Liver (tissue), 9 donors: Measurements from ENCODE around the gene RASSF7. TPM values are rescaled to one million over a fixed set of nuclear protein-coding genes. Genes with fewer than 3 reads are reported as not detected.

Experiments used
- DNase-seq: peaks from one replicate; pipeline ENCODE4 v3.0.0-alpha.2; 2017; ENCODE audit warnings: low spot score
- H3K27ac ChIP-seq, 2 donors: one replicate each; pipeline ENCODE4 v1.7.0; 2013; ENCODE audit warnings: inconsistent platforms in 2 of 2, low read length in 2 of 2, control low read depth in 1 of 2, low read depth in 1 of 2, mild to moderate bottlenecking in 1 of 2
- H3K27me3 ChIP-seq, 4 donors: one replicate each; pipeline versions ENCODE4 v1.6.1 to v1.7.0; 2013; ENCODE audit warnings: low read length in 3 of 4, inconsistent platforms in 1 of 4, mild to moderate bottlenecking in 1 of 4, moderate library complexity in 1 of 4; ENCODE audit not compliant: control insufficient read depth in 4 of 4, insufficient read depth in 4 of 4
- H3K36me3 ChIP-seq, 4 donors: one replicate each; pipeline versions ENCODE4 v1.6.1 to v1.7.0; 2013; ENCODE audit warnings: low read length in 3 of 4, mild to moderate bottlenecking in 3 of 4, low read depth in 1 of 4, moderate library complexity in 1 of 4; ENCODE audit not compliant: control insufficient read depth in 4 of 4, insufficient read depth in 3 of 4
- H3K4me1 ChIP-seq, 4 donors: one replicate each; pipeline versions ENCODE4 v1.6.1 to v1.7.0; 2013; ENCODE audit warnings: low read length in 3 of 4, mild to moderate bottlenecking in 3 of 4, moderate library complexity in 1 of 4; ENCODE audit not compliant: control insufficient read depth in 4 of 4, insufficient read depth in 4 of 4
- H3K4me3 ChIP-seq, 3 donors: one replicate each; pipeline versions ENCODE4 v1.6.1 to v1.7.0; 2013; ENCODE audit warnings: low read length in 3 of 3, control low read depth in 1 of 3, low read depth in 1 of 3, mild to moderate bottlenecking in 1 of 3
- H3K9ac ChIP-seq, 2 donors: one replicate each; pipeline ENCODE4 v1.7.0; 2013; ENCODE audit warnings: low read length in 2 of 2, mild to moderate bottlenecking in 2 of 2, moderate library complexity in 2 of 2, control low read depth in 1 of 2, low read depth in 1 of 2
- H3K9me3 ChIP-seq, 4 donors: one replicate each; pipeline versions ENCODE4 v1.6.1 to v1.7.0; 2013; ENCODE audit warnings: low read length in 3 of 4; ENCODE audit not compliant: control insufficient read depth in 4 of 4
- ATF3 ChIP-seq: IDR thresholded peaks from 2 replicates; pipeline ENCODE4 v1.6.1; 2016; ENCODE audit warnings: antibody characterized with exemption
- EGR1 ChIP-seq, 2 donors: IDR thresholded peaks; 2 replicates each; pipeline ENCODE4 v1.6.1; 2016 to 2018; ENCODE audit warnings: antibody characterized with exemption in 2 of 2, low read depth in 2 of 2
- FOXA2 ChIP-seq: IDR thresholded peaks from 2 replicates; pipeline ENCODE4 v1.6.1; 2016; ENCODE audit warnings: antibody characterized with exemption
- GABPA ChIP-seq, 2 donors: IDR thresholded peaks in 1 of 2; conservative IDR thresholded peaks in 1 of 2; 2 replicates each; pipeline ENCODE4 v1.6.1; 2016; ENCODE audit warnings: antibody characterized with exemption in 2 of 2, mild to moderate bottlenecking in 1 of 2, moderate library complexity in 1 of 2
- HNF4A ChIP-seq, 2 donors: conservative IDR thresholded peaks; 2 replicates each; pipeline ENCODE4 v1.6.1; 2016; ENCODE audit warnings: antibody characterized with exemption in 2 of 2, mild to moderate bottlenecking in 2 of 2
- HNF4G ChIP-seq: IDR thresholded peaks from 2 replicates; pipeline ENCODE4 v1.6.1; 2016; ENCODE audit warnings: antibody characterized with exemption
- JUND ChIP-seq, 2 donors: IDR thresholded peaks; 2 replicates each; pipeline ENCODE4 v1.6.1; 2016; ENCODE audit warnings: antibody characterized with exemption in 2 of 2
- MAX ChIP-seq: IDR thresholded peaks from 2 replicates; pipeline ENCODE4 v1.6.1; 2016; ENCODE audit warnings: antibody characterized with exemption
- NR2F2 ChIP-seq: IDR thresholded peaks from 2 replicates; pipeline ENCODE4 v1.6.1; 2016; ENCODE audit warnings: antibody characterized with exemption
- RAD21 ChIP-seq, 2 donors: IDR thresholded peaks; 2 replicates each; pipeline ENCODE4 v1.6.1; 2016; ENCODE audit warnings: antibody characterized with exemption in 2 of 2, mild to moderate bottlenecking in 2 of 2
- RXRA ChIP-seq, 2 donors: IDR thresholded peaks; 2 replicates each; pipeline ENCODE4 v1.6.1; 2017 to 2018; ENCODE audit warnings: antibody characterized with exemption in 2 of 2, mild to moderate bottlenecking in 1 of 2
- SP1 ChIP-seq: IDR thresholded peaks from 2 replicates; pipeline ENCODE4 v1.6.1; 2018; ENCODE audit warnings: antibody characterized with exemption, mild to moderate bottlenecking
- YY1 ChIP-seq: IDR thresholded peaks from 2 replicates; pipeline ENCODE4 v1.6.1; 2016; ENCODE audit warnings: antibody characterized with exemption, mild to moderate bottlenecking
- ZBTB33 ChIP-seq: IDR thresholded peaks from 2 replicates; pipeline ENCODE4 v1.6.1; 2016; ENCODE audit warnings: antibody characterized with exemption
- WGBS: extraction: QIAGEN DNeasy Blood & Tissue Kit; methylation state at CpG from one replicate; pipeline ENCODE4 v1.1.7; 2013; 5-methylcytosine and 5-hydroxymethylcytosine counted together
- polyA plus RNA-seq, 2 donors: library from polyadenylated mRNA; stranded (reverse) in 1 of 2; unstranded in 1 of 2; fragments of 200-250 nt in 1 of 2; fragments of >200 nt in 1 of 2; fragmentation: Nextera tagmentation in 1 of 2; extraction: Ambion mirVana in 1 of 2; gene quantifications; one replicate each; pipeline versions ENCODE4 v1.2.1 to v1.2.3, GENCODE V29; 2013 to 2015
- total RNA-seq, 2 donors: library from RNA; depleted of rRNA; stranded (reverse); fragments of >200 nt; gene quantifications; one replicate each; pipeline ENCODE4 v1.2.3, GENCODE V29; 2014
- TF ChIP-seq, protein P1 (sequence below): fragments of 150-350 bp; IDR thresholded peaks from 2 replicates; pipeline ENCODE4 v1.5.1; 2017; ENCODE audit warnings: improper control_type of control experiment, low read depth, low read length; ENCODE audit not compliant: missing input control
- donor health status: healthy.
- donor health status: healthy.
- donor health status: healthy.
- donor health status: healthy.
- donor health status: healthy.

RASSF7 gene
- total and polyA plus RNA-seq, 4 donors = 11.5 to 50.4 (median 36.9) TPM

DNA sequence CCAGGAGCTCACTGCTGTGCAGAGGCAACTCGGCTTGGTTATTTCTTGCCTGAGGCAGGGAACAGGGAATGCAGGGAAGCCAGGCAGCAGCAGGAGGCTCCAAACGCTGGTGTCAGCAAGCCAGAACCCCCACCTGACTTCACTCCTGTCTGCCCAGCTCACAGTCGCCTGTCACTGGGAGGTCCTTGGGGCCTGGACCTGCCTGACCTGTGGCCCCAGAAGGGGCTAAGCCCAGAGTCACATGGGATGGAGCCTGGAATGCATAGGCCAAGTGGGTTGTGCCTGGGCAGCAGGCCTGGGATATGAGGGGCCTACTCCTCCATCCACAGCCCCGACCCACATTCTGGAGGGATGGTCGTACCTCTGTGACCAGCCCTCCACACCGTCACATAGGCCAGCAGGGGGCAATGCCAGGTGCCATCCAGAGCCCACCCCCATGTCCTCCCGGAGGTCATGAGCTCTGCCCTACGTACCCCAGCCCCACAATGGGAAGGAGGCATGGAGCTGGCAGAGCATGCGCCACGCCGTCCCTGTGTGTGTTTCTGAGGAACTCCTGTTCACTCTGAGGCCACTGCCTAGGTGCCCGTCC lies 5.2 kb downstream of the RASSF7 start:
- Histone ChIP-seq H3K27ac (no peak overlapping the region), H3K4me3 (no peak overlapping the region), H3K27me3 (no peaks in the 10 kb centered on the region), H3K9me3 (no peaks in the 10 kb centered on the region), H3K9ac (no peak overlapping the region), H3K4me1 (peaks cover 11 to 35% (median 23%) of the 10 kb centered on the region in 4 donors), H3K36me3 (peaks cover 0 to 8% (median 6%) of the 10 kb centered on the region in 4 donors)
- DNase-seq = no peak
- WGBS = 88% methylated on average over 12 of the region's 12 CpGs
- TF ChIP-seq GABPA (IDR thresholded peaks at IDR 0.05 in 1 of 2, conservative IDR thresholded peaks at IDR 0.05 in 1 of 2) (no peak), HNF4A (conservative IDR thresholded peaks at IDR 0.05) (no peak), EGR1 (IDR thresholded peaks at IDR 0.05; ENCODE audit: low read depth in 2 of 2) (no peak)

- no peak for TF ChIP-seq HNF4G
- no peak for TF ChIP-seq ATF3
- 78% methylated on average over 18 of the region's 18 CpGs for WGBS
- Histone ChIP-seq H3K9ac (no peak overlapping the region), H3K36me3 (peaks cover 0 to 8% (median 6%) of the 10 kb centered on the region in 4 donors), H3K4me3 (peak overlapping the region in 1 of 3 donors; percentile 90), H3K4me1 (peaks cover 6 to 29% (median 18%) of the 10 kb centered on the region in 4 donors), H3K27ac (peak overlapping the region; percentile 74 to 84), H3K9me3 (no peaks in the 10 kb centered on the region), H3K27me3 (no peaks in the 10 kb centered on the region)
- DNase-seq = no peak
These were observed 6.3 kb downstream of the RASSF7 start for GRCh38 chr11:567011-567628.

DNA sequence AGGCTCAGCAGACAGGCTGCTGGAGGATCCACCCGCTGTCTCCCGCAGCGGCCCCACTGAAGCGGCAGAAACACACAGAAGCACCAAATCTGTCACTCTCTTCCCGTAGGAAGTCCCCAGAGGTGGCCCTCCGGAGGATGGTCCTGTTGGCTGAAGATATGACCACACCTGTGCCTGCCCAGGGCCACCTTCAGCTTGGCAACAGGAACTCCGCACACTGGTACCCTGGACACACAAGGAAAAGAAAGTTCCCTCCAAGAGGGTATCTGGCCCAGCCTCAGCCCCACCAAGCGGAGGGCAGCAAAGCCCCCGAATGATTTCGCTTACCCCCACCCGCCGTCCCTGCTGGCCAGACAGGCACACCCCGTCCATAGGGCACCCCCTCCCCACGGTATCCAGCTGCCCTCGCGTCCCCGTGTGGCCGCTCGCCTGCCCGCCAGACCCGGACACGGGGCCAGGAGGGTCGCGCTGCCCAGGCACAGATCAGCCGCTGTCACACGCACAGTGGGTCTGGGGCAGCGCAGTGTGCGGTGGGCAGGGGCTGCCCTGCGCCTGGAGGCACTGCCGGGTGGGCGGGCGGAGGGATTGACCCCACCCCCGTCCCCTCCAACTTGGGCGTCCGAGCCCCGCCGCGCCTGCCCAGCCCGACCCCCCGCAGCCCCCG lies 7.0 kb downstream of the RASSF7 start:
- TF ChIP-seq NR2F2 = no peak
- no peak for DNase-seq
- H3K4me1 ChIP-seq = peaks cover 2 to 22% (median 13%) of the 10 kb centered on the region in 4 donors
- no peaks in the 10 kb centered on the region for H3K9me3 ChIP-seq
- no peaks in the 10 kb centered on the region for H3K27me3 ChIP-seq
- H3K9ac ChIP-seq = peak overlapping the region in 1 of 2 donors; percentile 9
- H3K27ac ChIP-seq = peak overlapping the region; percentile 74 to 84
- H3K4me3 ChIP-seq = peak overlapping the region in 2 of 3 donors; percentile 1 to 90
- peaks cover 0 to 8% (median 4%) of the 10 kb centered on the region in 4 donors for H3K36me3 ChIP-seq
- 22% methylated on average over 41 of the region's 41 CpGs for WGBS

DNA sequence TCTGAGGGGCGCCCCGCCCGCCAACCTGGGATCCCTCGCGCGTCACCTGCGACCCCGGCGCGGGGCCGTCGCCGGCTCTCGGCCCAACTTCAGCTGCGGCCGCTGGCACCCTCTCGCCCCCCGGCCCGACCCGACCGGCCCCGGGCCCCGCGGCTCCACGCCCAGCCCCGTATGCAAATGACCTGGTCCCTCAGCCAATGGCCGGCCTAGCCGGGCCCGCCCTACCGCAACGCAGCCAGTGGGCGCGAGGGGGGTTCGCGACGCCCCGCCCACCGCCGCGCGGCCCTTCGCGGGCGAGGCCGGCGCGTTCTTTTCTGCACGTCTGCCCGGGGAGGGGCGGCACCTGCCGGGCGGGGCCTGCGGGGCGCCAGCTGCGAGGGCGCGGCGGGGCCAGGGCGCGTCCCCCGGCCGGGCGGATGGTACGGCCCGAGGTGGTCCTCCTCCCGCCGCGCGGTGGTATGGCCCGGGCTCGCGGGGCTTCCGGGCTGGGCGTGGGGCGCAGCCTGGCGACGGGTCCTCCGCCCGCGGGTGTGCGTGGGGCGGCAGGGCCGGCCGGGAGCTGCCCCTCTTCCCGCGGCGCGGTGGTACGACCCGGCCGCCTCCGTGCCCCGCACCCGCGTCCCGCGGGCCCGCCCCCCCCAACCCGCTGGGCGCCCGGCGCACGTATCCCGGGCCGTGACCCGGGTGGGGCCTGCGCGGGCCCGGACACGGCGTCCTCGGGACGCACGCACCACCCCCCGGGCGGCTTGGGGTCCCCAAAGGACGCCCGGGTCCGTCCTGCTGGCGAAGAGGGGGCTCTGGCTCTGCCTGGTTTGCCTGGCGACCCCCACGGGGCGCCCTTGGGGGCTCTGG lies 7.8 kb downstream of the RASSF7 start:
- peak; percentile 91 for DNase-seq
- H3K27me3 ChIP-seq = no peaks in the 10 kb centered on the region
- H3K4me3 ChIP-seq = peak overlapping the region in 2 of 3 donors; percentile 23 to 90
- H3K27ac ChIP-seq = peak overlapping the region; percentile 74 to 84
- H3K36me3 ChIP-seq = peaks cover 0 to 3% (median 2%) of the 10 kb centered on the region in 4 donors
- TF ChIP-seq NR2F2 (no peak), RAD21 (IDR thresholded peaks at IDR 0.05) (no peak), GABPA (IDR thresholded peaks at IDR 0.05 in 1 of 2, conservative IDR thresholded peaks at IDR 0.05 in 1 of 2) (no peak), EGR1 (IDR thresholded peaks at IDR 0.05; ENCODE audit: low read depth in 2 of 2) (no peak), JUND (IDR thresholded peaks at IDR 0.05) (no peak), MAX (no peak), RXRA (IDR thresholded peaks at IDR 0.05) (no peak), HNF4G (no peak), YY1 (no peak), FOXA2 (no peak), SP1 (no peak), ZBTB33 (no peak)
- TF ChIP-seq, protein P1, sequence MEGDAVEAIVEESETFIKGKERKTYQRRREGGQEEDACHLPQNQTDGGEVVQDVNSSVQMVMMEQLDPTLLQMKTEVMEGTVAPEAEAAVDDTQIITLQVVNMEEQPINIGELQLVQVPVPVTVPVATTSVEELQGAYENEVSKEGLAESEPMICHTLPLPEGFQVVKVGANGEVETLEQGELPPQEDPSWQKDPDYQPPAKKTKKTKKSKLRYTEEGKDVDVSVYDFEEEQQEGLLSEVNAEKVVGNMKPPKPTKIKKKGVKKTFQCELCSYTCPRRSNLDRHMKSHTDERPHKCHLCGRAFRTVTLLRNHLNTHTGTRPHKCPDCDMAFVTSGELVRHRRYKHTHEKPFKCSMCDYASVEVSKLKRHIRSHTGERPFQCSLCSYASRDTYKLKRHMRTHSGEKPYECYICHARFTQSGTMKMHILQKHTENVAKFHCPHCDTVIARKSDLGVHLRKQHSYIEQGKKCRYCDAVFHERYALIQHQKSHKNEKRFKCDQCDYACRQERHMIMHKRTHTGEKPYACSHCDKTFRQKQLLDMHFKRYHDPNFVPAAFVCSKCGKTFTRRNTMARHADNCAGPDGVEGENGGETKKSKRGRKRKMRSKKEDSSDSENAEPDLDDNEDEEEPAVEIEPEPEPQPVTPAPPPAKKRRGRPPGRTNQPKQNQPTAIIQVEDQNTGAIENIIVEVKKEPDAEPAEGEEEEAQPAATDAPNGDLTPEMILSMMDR = no peak
- under 1% methylated on average over 123 of the region's 123 CpGs for WGBS
- H3K4me1 ChIP-seq = peaks cover 2 to 25% (median 17%) of the 10 kb centered on the region in 4 donors
- H3K9me3 ChIP-seq = no peaks in the 10 kb centered on the region
- H3K9ac ChIP-seq = peak overlapping the region in 1 of 2 donors; percentile 54
